Activated CD8-positive, alpha-beta T cell treated with anti-CD3 and anti-CD28 coated beads for 36 hours (primary cell): ENCODE measurements around the gene TNPO2. TPM values are rescaled to one million over a fixed set of nuclear protein-coding genes. Genes with fewer than 3 reads are reported as not detected.
A peak's percentile ranks its signal among the peaks of the same experiment; 100 is the strongest.

Experiments used
- ATAC-seq: fragments of 200-7000 bp; cut with Tn5 transposase; one replicate; pipeline ENCODE4 v1.10.0; 2021; ENCODE audit warnings: mild to moderate bottlenecking, moderate library complexity
- CTCF ChIA-PET: fragments of 350-600 bp; sonication (Branson Sonifier 250); formaldehyde crosslinking; loops from one replicate; lab custom pipeline; 2021; ENCODE audit warnings: antibody characterized with exemption; lab: Charles Lee
- POLR2A ChIA-PET: fragments of 350-600 bp; sonication (Branson Sonifier 250); formaldehyde crosslinking; loops from one replicate; lab custom pipeline; 2021; ENCODE audit warnings: antibody characterized with exemption; lab: Charles Lee
- DNase-seq: peaks from one replicate; pipeline ENCODE4 v3.0.0-alpha.2; 2020
- H3K27ac Mint-ChIP-seq: one replicate; pipeline ENCODE4 v1.8.0; 2021; ENCODE audit warnings: mild to moderate bottlenecking, mixed read lengths
- H3K27me3 Mint-ChIP-seq: one replicate; pipeline ENCODE4 v1.8.0; 2021; ENCODE audit warnings: mixed read lengths
- H3K36me3 Mint-ChIP-seq: one replicate; pipeline ENCODE4 v1.8.0; 2021; ENCODE audit warnings: low read depth, mixed read lengths
- H3K4me1 Mint-ChIP-seq: one replicate; pipeline ENCODE4 v1.8.0; 2021; ENCODE audit warnings: low read depth, mixed read lengths
- H3K4me3 Mint-ChIP-seq: one replicate; pipeline ENCODE4 v1.8.0; 2021; ENCODE audit warnings: mild to moderate bottlenecking, moderate library complexity, mixed read lengths
- H3K9me3 Mint-ChIP-seq: one replicate; pipeline ENCODE4 v1.8.0; 2021; ENCODE audit warnings: mixed read lengths
- CTCF ChIP-seq: fragments of 200-600 bp; IDR thresholded peaks from one replicate; pipeline ENCODE4 v1.8.0; 2022; ENCODE audit warnings: antibody characterized with exemption, mild to moderate bottlenecking
- intact Hi-C: fragments of 100-400 bp; cut with micrococcal nuclease; formaldehyde crosslinking; loops from one replicate; pipeline ENCODE4 v1.10.0; 2022
- total RNA-seq, 2 experiments: library from RNA; stranded (reverse); gene quantifications; one replicate each; pipeline ENCODE4 v1.2.3, GENCODE V29; 2021

The TNPO2 gene
- total RNA-seq, 2 experiments from 2014 or later = 90.7 to 94.5 TPM

- H3K27ac Mint-ChIP-seq = peak overlapping the region; percentile 25
- H3K4me3 Mint-ChIP-seq = no peak overlapping the region
- intact Hi-C loops = no loop called here
- ATAC-seq (peak; percentile 48), DNase-seq (peak; percentile 94)
- ChIA-PET POLR2A (interaction anchor here (0.9 to 4.5 kb wide), 4 partner anchors 7 to 73 kb away, joined by 3 to 29 read pairs (median 10); partner anchors contain the start of gene FBXW9), CTCF (interaction anchor here (0.6 to 2.5 kb wide), 14 partner anchors 10 to 171 kb away, joined by 3 to 10 read pairs (median 4); partner anchors contain the start of genes MAN2B1, THSD8, WDR83 and ZNF490)
- peak; percentile 81 for TF ChIP-seq CTCF
- H3K9me3 Mint-ChIP-seq = no peaks in the 10 kb centered on the region
- no peaks in the 10 kb centered on the region for H3K27me3 Mint-ChIP-seq
- peaks cover 50% of the 10 kb centered on the region for H3K36me3 Mint-ChIP-seq
- H3K4me1 Mint-ChIP-seq = peaks cover 30% of the 10 kb centered on the region
Observed at GRCh38 chr19:12676384-12676792, 47.3 kb downstream of the TNPO2 start.

- intact Hi-C loops = no loop called here
- H3K4me3 Mint-ChIP-seq = no peak overlapping the region
- TF ChIP-seq CTCF = no peak
- DNase-seq (no peak), ATAC-seq (no peak)
- POLR2A ChIA-PET = interaction anchor here (1.6 to 4.5 kb wide), 3 partner anchors 7 to 20 kb away, joined by 5 to 29 read pairs (median 14); partner anchors contain the start of gene FBXW9
- H3K27ac Mint-ChIP-seq = no peak overlapping the region
- CTCF ChIA-PET = interaction anchor here (0.6 to 2.1 kb wide), 9 partner anchors 10 to 172 kb away, joined by 3 to 10 read pairs (median 3); partner anchors contain the start of genes MAN2B1, WDR83, ZNF490 and ZNF791
- H3K9me3 Mint-ChIP-seq = no peaks in the 10 kb centered on the region
- H3K36me3 Mint-ChIP-seq = peaks cover 47% of the 10 kb centered on the region
- H3K27me3 Mint-ChIP-seq = no peaks in the 10 kb centered on the region
- peaks cover 27% of the 10 kb centered on the region for H3K4me1 Mint-ChIP-seq
Observed at GRCh38 chr19:12675940-12676339, 47.8 kb downstream of the TNPO2 start.

- CTCF ChIA-PET = interaction anchor here (1.1 to 2.1 kb wide), 2 partner anchors 9 to 32 kb away, joined by 3 to 7 read pairs; partner anchors contain the start of genes MAN2B1 and WDR83
- intact Hi-C loops = no loop called here
- peaks cover 48% of the 10 kb centered on the region for H3K36me3 Mint-ChIP-seq
- no peak overlapping the region for H3K4me3 Mint-ChIP-seq
- TF ChIP-seq CTCF = no peak
- no peak overlapping the region for H3K27ac Mint-ChIP-seq
- DNase-seq (no peak), ATAC-seq (no peak)
- H3K9me3 Mint-ChIP-seq = no peaks in the 10 kb centered on the region
- H3K27me3 Mint-ChIP-seq = no peaks in the 10 kb centered on the region
- POLR2A ChIA-PET = interaction anchor here (1.0 kb wide), 1 partner anchor 9 kb away, joined by 3 read pairs; the partner anchor contains the start of genes MAN2B1 and WDR83
- H3K4me1 Mint-ChIP-seq = peaks cover 31% of the 10 kb centered on the region
Observed at GRCh38 chr19:12675399-12675798, 48.3 kb downstream of the TNPO2 start.

GRCh38 chr19:12672744-12673143, 51.0 kb downstream of the TNPO2 start:
- Mint-ChIP-seq H3K27me3 (no peaks in the 10 kb centered on the region), H3K27ac (no peak overlapping the region), H3K4me1 (peaks cover 32% of the 10 kb centered on the region), H3K4me3 (no peak overlapping the region), H3K36me3 (peaks cover 50% of the 10 kb centered on the region), H3K9me3 (no peaks in the 10 kb centered on the region)
- ChIA-PET CTCF (interaction anchor here (0.9 to 3.5 kb wide), 16 partner anchors 8 to 177 kb away, joined by 3 to 20 read pairs (median 4); partner anchors contain the start of genes DHPS, FBXW9 and TNPO2), POLR2A (interaction anchor here (0.7 to 2.6 kb wide), 11 partner anchors 9 to 103 kb away, joined by 3 to 17 read pairs (median 4); partner anchors contain the start of genes DHPS, TNPO2 and TRIR)
- ATAC-seq (no peak), DNase-seq (no peak)
- intact Hi-C loops = no loop called here
- TF ChIP-seq CTCF = no peak
